HG02885 (cell line): ENCODE results near the gene PYGB.
A peak's percentile ranks its signal among the peaks of the same experiment; 100 is the strongest.

Source experiments
- ATAC-seq: cut with Tn5 transposase; IDR thresholded peaks from one replicate; pipeline ENCODE4 v1.9.1; 2021; ENCODE audit warnings: mild to moderate bottlenecking; ENCODE audit not compliant: unreplicated experiment, poor library complexity

Gene PYGB

DNA sequence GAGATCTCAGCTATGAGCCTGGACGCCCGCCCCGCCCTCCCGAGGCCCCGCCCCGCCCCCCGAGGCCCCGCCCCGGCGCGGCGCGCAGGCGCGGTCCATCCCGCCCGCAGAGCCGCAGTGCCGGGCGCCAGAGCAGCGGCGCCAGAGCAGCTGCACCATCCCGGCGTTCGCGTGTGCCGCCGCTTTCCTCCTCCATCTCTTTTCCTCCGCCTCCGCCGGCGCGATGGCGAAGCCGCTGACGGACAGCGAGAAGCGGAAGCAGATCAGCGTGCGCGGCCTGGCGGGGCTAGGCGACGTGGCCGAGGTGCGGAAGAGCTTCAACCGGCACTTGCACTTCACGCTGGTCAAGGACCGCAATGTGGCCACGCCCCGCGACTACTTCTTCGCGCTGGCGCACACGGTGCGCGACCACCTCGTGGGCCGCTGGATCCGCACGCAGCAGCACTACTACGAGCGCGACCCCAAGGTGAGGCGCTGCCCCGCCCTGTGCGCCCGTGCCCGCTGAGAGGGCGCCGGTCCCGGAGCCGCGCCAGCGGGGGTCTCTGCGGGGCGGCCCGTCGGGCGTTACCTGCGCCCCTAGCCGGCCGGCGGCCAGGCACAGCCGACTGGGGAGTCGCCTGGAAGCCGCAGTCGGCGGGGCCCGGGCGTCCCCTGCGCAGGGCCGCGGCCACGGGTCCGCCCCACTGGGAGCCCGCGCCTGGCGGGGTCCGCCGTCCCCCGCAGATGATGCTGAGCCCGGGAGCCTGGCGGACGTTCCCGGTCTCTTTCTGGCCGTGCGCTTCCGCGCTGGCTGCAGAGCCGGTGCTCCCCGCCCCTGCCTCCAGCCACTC, at the start of gene PYGB:
PYGB (plus strand) TSS at position 130 of the 830 bp plus-strand sequence; CDS start at position 224, 94 bp downstream.
- ATAC-seq = peak; percentile 74

DNA sequence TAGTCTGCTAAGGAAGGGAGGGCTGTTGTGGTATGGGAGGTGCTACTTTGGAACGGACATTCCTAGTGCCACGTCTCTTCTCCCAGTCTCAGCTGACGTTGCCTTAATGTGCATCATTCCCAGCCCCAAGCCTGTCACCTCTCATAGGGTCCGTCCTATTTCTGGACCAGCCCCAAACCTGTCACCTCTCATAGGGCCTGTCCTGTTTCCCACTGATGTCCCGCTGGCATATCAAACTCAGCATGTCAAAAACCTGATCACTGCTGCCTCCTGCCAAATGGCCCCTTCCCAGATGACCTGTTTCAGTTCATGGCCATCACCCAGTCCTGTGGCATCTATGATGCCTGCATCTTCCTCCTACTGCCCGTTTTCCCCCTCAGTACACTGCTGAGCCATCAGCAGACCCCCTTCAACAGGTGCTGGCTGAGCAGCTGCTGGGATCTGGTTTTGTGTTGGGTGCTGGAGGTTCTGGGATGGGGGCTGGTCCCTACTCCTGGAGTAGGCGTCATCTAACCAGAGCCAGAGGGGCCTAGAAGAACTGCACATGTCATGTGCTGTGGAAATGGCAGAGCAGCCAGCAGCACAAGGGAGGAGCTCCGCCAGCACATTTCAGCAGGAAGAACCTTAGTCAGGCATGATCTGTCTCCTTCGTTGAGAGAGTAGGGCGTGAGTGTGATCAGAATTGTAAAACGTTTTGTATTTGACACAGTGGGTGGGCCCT, 49.1 kb upstream of the PYGB start:
- ATAC-seq = no peak

- ATAC-seq = no peak
Measured at GRCh38 chr20:25199473-25200260, 48.2 kb upstream of the PYGB start.

DNA sequence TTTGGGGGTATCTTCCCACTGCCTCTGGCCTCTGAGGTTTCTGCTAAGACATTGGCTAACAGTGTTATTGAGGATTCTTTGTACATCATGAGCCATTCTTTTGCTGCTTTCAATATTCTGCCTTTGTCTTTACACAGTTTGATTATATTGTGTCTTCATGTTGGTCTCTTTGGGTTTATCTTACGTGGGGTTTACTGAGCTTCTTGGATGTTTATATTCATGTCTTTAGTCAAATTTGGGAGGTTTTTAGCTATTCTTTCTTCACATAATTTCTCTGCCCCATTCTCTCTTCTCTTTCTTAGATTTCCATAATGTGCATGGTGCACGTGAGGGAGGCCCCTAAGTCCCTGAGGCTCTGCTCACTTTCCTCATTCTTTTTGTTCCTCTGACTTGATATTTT, 44.8 kb upstream of the PYGB start:
- no peak for ATAC-seq

GRCh38 chr20:25203871-25204320, 44.0 kb upstream of the PYGB start:
- no peak for ATAC-seq

DNA sequence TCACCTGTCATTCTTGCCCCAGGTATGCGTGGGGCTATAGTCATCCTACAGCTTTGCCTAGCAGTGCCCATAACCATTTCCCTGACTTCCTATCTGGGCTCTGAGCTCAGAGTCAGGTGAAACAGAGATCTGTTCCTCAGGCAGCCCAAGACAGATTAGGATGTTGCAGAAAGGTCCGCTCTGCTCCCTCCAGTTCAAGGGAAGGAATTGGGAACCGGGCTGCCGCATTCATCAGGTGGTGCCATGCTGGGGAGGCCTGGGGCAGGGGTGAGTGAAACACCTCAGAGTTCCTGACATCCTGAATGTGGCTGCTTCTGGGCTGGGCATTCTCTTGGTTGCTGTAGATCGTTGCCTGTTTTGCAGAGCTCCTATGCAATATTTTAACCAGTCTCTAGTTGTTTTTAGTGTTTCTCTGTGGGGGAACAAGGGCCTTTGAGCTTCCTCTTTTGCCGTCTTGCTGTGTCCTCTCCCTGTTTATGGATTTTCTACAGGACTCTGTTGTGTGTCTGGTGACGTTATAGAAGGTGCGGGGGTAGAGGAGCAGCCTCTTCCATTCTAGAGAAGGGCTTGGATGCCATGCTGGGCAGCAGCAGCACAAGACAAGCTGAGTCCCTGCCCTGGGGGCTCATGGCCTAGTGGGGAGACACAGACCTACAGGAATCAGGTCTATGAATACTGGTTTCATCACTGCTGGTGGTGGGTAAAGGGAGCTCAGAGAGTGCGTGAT, 43.2 kb upstream of the PYGB start:
- no peak for ATAC-seq

DNA sequence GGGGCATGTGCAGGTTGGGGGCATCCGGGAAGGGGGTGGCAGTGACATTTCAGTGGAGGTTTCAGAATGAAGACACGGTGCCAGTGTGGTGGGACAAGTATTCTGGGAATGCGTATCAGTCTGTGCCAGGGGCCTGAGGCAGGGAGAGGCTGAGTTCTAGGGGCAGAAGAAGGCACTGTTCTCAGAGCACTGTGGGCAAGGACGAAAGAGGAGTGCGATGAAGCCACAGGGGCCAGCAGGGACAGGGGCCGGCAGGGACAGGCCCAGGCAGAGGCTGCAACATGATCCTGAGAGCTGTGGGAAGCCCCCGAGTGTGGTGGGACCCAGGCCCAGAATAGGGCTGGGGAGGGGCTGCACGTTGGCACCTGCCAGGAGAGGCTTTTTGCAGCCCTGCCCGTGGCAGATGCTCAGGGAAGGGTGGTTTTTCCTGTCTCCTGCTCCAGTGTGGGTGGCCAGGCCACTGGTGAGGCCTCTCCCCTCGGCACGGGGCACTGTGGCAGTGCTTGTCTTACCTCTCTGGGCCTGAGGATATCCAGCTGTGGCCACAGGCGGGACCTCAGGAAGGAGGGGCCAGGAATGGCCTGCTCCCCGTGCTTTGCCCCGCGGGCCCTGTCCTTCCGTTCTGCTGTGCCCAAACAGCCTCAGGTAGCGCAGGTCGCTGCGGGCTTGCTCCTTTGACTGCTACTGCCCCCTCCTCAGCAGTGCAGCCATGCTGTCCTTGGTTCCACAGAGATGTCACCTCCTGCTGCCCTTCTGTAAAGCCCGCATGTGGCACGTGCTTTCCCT, 42.4 kb upstream of the PYGB start:
- ATAC-seq = no peak

DNA sequence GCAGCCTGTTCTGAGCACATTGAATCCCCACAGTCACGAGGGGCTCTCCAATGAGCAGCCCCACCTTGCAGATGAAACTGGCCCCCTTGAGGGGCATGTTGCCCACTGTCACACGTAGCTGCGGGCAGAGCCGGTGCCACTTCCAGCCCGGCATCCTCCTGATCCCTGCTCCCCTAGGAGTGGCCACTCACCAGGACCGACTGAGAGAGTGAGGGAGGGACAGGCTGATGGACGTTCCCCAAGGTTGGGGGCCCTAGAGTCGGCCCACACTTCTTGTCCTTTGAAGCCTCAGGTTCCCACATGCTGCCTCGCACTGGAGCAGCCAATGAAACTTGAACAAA, 41.9 kb upstream of the PYGB start:
- no peak for ATAC-seq

DNA sequence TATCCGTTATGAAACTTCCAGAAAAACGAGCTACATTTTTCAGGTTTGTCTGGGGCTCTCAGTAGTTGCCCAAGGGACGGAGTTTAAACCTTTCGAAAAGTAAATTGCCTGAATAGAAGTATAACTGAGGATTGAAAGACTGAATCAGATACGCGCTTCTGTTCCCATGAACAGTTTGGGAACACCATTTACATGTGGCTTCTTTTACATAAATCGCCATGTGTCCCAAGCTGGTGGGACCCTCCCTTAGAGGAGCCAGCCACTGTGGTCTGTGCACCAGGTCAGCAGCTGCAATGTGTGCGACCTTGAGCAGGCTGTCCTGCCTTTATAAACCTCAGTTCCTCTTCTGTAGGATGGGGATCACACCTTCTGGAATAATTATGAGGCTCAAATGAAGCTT, 41.3 kb upstream of the PYGB start:
- ATAC-seq = no peak

DNA sequence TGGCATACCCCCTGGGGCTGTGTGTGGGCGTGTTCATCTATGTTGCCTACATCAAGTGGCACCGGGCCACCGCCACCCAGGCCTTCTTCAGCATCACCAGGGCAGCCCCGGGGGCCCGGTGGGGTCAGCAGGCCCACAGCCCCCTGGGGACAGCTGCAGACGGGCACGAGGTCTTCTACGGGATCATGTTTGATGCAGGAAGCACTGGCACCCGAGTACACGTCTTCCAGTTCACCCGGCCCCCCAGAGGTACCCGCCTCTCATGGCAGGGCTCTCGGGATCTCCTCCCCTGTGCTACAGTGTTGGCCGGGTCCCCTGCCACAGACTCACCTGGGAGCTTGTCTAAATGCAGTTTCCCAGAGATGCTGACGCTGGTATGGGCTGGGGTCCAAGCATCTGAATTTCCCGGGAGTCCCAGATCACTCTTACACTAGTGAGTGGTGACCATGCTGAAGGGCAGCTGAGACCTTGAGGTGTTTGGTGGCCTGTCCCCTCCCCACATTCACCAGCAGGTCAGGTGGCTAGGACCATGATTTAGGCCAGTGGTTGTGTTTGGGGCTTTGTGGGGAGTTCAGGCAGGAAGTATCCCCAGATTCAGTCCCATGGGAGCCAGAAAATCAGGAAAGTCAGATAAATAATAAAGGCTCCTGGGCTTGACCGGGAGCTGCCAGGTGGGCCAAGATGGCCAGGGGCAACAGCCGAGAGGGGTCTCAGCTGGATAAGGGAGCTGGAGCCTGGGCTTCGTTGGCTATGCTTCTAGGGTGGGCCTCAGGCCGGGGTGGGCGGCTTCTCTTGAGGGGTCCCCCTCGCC, 40.5 kb upstream of the PYGB start:
- no peak for ATAC-seq

- ATAC-seq = no peak
Measured at GRCh38 chr20:25207960-25208534, 39.8 kb upstream of the PYGB start.

GRCh38 chr20:25209400-25209799, 38.5 kb upstream of the PYGB start:
- ATAC-seq = no peak

GRCh38 chr20:25209911-25210310, 38.0 kb upstream of the PYGB start:
- ATAC-seq = no peak

DNA sequence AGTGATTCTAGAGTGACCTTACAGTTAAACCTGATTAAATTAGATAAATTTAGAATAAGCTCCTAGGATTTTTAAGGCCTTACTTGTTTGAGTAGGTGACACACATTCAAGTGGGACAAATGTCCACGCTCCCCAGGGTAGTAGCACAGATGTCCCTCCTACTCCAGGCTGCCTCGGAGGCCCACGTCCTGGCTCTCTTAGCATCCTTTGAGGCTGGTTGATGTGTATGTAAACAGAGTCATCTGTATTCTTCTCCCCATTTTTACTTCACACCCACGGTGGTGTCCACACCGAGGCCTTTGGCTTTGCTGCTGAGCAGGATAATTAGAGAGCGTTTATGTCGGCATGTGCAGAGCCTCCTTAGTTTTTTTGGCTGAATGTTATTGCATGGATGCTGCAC, 36.6 kb upstream of the PYGB start:
- ATAC-seq = no peak

GRCh38 chr20:25212242-25212641, 35.6 kb upstream of the PYGB start:
- ATAC-seq = no peak

GRCh38 chr20:25213566-25214425, 34.1 kb upstream of the PYGB start:
- ATAC-seq = no peak

DNA sequence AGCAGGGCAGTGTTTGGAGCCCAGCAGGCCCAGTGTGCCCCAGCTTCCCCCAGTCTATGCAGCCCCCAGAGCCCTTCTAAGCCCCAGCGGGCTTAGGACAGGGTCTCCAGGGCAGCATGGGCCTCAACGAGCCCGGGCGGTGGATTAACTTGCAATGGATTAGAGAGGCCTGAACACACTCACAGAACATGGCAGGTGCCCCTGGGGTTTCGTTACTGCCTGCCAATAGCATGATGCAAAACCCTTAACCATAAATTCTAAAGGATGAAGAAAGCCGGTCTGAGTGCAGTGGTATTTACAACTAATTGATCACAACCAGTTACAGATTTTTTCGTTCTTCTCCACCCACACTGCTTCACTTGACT, 33.5 kb upstream of the PYGB start:
- no peak for ATAC-seq

- no peak for ATAC-seq
Measured at GRCh38 chr20:25214819-25215218, 33.1 kb upstream of the PYGB start.
